HG03066 (cell line): Measurements from ENCODE around the gene SPOPL.

Experiments used
- ATAC-seq: cut with Tn5 transposase; IDR thresholded peaks from one replicate; pipeline ENCODE4 v1.9.1; 2021; ENCODE audit warnings: low read depth; ENCODE audit not compliant: unreplicated experiment

Gene SPOPL

DNA sequence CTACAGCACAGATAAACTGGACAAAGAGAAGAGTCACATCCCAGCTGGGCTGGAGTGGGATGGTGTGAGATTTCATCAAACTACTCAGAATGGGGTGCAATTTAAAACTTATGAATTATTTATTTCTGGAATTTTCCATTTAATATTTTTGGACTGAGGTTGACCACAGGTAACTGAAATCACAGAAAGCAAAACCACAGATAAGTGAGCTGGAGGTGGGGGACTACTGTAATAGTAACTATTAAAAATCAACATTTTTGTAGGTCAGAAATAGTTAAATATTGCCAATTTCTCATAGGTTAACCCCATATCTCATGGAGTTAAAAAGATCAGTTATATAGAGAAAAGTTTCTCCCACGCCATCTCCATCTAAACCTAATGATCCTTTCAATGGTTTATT, 88.1 kb downstream of the SPOPL start:
- ATAC-seq, result no peak

DNA sequence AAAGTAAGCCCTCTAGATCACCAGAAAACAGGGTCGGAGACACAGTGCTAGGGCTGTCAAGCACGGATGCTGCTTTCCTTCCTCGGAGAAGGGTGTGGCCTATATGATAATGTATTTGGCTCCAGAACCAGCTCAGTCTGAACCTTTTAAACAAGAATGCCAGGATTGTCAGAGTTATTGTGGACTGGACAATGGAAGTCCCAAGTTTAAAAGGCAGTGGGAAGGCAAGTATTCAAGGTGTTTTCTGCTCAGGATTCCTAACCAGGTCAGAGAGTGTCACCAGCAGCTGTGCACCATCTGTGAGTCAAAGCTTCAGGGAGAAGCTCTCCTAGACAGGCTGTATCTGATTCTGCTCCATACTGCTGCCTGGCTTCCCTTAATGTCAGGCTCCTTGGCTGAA, 94.8 kb downstream of the SPOPL start:
- no peak for ATAC-seq

DNA sequence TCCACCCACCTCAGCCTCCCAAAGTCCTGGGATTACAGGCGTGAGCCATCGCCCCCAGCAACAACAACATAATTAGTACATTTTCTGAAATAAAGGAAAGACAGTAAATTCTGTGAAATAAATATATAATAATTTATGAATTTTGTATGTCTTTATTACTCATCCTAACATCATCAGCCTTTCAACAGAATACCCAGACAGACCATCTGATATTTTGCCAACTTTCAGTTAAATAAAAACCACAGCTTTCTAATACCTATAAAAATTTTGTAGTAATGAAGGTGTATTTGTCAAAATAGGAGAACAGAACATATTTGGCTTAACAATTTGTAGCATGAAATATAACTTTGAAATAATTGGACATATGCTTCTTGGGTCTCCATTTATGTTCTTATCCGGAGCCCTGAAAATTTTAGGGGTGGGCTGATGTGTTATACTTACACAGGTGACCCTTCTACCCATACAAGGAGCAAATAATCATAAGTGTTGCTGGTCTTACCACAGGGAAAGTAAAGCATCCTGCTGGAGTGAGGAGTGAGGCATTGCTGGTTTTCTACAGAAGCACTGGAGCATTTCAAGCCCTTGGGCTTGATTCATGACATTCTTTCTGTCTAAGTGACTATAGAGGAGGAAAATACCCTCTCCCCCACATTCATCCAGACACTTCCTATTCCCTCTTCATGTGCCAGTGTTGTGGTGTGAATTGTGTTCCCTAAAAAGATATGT, 99.3 kb downstream of the SPOPL start:
- no peak for ATAC-seq

DNA sequence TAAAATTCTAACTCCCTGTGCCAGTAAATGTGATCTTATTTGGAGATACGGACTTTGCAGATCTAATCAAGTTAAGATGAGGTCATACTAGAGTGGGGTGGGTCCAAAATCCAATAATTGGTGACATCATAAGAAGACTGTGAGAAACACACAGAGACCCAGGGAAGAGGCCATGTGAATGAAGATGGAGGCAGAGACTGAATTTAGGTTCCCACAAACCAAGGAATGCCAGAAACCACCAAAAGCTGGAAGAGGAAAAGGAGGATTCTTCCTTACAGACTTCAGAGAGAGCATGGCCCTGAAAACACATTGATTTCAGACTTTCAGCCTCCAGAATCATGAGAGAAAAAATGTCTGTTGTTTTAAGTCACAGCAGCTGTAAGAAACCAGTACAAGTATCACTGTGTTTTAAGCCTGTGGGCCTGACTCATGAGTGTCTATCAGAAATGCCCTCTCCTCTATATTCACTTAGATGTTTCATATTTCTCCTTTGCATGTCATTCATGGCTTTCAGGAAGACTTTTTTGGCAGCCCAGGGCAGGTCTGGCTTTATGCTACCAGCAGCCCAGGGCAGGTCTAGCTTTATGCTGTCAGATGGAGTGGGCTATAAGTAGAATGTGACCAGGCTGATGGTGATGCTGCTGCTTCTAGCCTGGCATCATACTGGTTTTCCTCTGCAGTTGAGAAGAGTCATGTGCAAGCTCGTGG, 100.0 kb downstream of the SPOPL start:
- ATAC-seq, result no peak

DNA sequence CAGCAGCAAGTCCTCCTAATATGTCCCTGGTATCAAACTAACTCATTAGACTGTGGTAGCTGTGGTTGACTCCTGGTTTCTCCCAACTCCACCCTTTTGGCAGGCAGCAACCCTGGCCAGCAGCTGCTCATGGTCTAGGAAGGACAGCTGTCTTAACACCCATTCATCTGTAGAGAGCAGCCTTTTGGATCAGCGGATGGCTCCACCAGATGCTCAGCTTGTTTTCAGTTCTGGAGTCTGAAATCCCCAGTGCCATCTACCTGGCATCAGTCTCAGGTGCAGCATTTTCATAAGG, 100.5 kb downstream of the SPOPL start:
- ATAC-seq, result no peak

DNA sequence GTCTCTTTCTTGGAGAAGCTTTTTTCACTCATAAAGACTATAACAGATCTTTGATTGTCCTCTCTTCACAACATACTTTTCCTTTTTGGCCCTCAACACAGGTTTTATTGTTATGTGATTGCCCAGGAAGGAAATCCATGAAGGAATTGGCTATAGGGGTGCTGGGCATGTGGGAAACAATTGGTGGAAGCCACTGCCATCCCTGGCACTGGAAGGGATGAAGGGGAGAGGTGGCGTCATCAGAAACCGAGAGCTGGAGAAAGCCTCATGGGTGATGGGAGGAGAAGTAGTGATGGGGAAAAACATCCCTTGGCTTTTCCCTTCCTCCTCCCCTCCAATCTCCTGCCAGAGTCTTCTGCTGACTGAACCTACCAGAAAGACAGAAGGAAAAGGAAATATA, 106.2 kb downstream of the SPOPL start:
- no peak for ATAC-seq

DNA sequence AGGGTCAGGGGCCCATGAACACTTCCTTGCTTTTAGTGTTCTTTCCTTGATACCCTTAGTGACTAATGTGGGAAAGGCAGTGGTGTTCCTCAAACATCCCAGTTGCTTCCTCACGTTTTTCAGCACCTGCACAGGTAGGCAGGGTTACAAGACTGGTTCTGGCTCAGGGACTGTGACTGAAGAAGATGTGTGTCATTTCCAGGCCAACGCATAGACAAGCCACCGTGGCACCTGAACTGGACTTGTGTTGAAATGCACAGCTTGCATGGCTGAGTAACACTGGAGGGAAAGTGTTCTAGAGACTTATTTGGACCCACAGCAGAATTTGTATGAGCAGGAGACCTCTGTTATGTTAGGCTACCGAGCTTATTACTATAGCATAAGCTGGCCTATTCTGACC, 107.9 kb downstream of the SPOPL start:
- no peak for ATAC-seq

DNA sequence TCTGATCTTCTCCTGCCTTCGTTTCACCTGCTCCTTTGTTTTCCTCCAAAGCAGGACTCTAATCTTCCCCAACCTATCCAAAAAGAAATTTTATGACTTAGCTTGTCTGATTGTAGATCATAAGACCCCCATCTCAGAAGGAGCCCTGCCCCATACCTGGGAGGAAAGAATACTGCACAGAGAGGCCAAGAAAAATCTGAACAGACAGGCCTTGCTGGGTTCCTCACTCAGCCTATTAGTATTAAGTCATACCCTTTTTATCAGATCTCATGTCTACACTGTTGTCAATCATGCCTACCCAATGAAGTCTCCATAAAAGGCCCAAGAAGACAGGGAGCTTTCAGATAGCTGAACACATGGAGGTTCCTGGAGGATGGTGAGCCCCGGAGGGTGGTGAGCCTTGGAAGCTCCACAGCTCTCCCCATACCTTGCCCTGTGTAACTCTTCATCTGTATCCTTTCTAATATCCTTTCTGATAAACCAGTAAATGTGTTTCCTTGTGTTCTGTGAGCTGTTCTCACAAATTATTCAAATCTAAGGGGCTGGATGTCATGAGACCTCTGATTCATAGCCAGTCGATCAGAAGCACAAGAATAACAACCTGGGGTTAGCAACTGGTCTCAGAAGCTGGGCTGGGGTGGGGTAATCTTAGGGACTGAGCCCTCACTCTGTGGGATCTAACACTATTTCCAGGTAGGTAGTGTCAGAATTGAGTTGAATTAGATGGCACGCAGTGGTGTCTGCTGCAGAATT, 108.8 kb downstream of the SPOPL start:
- ATAC-seq, result no peak

DNA sequence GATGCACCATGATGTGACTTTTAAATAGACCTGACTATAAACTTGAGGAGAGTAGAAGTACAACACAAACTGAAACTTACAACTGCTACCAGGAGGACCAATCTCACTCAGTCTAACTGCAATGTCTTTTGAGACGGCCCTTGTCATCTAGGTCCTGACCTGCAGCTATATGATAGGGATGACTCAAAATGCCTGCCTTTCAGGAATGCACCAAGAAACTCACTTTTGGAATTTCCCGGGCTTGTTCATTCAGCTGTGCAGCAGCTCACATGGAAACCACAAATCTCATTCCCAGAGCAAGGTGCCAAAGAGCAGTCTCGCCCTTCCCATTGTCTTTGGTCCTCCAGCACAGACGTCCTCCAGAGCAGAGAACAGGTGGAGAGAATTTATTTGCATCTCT, 113.7 kb downstream of the SPOPL start:
- ATAC-seq, result no peak

DNA sequence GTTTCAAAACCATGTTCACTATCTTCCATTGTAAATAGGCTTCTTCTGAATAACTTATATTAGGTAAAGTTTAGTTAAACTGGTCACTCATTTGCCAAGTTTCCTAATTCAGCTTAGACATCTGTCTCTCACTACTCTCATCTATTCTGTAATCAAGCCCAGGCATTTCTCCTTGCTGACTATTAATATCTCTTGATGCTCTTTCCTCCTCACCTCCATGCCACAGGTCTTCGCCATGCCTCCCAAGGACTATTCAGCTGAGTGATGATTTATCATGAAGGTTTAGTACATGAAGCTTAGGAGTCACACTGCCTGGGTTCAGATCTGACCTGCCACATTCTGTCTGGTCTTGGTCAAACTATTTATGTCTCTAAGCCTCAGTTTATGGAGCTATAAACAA, 115.5 kb downstream of the SPOPL start:
- ATAC-seq, result no peak

DNA sequence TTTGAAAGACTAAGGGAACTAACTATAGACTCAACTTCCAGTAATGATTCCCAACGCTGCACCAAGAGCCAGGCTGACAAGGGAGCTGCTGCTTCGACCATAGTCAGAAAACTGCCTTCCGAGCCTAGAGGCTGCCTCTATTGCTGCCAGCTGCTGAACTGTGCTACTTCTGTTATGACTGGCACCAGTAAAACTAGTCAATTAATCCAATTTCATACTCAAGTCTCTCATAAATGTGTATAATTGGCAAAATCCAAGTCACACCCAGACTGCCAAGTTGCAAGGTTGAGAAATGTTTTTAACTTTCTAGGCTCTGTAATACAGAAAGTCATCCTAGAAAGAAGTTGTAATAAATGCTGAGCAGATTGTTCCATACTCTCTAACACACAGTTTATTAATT, 117.4 kb downstream of the SPOPL start:
- ATAC-seq, result no peak

DNA sequence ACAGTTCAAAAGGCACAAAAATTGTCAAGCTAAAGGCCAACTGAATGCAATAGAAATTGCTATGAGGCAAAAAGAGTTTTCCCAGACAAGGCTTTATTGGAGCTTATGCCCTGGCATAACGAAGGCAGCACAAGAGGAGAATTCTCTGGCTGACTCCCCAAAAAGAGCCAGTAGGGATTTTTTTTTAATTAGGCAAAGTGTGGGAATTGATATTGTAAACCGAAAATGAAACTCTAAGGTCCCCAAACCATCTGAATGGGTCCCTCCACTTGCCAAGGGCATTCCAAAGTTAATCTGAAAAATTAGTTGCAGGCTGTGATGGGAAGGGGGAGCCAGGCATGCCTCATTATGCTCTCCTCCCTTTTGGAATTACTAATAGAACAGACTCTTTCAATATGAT, 118.9 kb downstream of the SPOPL start:
- no peak for ATAC-seq

DNA sequence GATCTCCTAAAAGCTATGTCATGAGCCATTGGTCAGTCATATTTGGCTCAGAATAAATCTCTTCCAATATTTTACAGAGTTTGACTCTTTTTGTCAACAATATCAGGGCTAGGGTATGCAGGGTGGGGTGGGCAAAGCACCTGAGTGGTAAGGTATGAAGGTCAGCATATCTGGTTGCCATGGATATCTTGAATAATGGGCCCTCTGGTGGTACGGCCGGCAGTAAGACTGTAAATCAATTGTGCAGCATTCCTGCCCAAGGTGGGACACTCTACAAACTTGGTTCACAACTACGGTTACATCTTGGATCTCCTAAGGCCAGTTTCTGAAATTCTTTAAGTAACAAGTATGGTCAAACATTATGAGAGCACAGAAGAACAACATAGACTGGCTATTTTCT, 119.6 kb downstream of the SPOPL start:
- no peak for ATAC-seq

DNA sequence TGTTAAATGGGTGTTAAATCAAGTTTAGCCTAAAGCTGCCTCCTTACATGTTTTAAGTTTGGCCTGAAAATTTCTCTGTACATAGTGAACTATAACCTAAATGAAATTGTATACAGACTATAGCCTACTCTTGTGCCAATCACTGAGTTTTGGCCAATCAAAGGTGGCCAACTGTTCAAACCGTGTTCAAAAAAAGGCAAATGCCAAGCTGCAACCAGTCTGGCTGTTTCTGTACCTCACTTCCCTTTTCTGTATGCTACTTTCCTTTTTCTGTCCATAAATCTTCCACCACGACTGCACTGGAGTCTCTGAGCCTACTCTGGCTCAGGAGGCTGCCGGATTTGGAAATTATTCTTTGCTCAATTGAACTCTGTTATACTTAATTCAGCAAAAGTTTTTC, 121.0 kb downstream of the SPOPL start:
- ATAC-seq, result no peak
